Measurements from ENCODE around the gene DTD2.

Gene DTD2

GRCh38 chr14:31430634-31431264 lies 26.6 kb downstream of the DTD2 start:
- no peak for DNase-seq
- ChIA-PET POLR2A (no interaction called here), CTCF (no interaction called here)
- H3K27ac ChIP-seq (ENCODE audit: insufficient read depth in 1 of 2, low read depth in 1 of 2, low read length in 2 of 2, poor library complexity in 1 of 2, severe bottlenecking in 2 of 2): no peak overlapping the region
- H3K4me1 ChIP-seq (ENCODE audit: control extremely low read depth in 1 of 4, control insufficient read depth in 4 of 4, insufficient read depth in 4 of 4, low read length in 3 of 4): no peaks in the 10 kb centered on the region
- H3K27me3 ChIP-seq (replicated peaks in 2 of 5; ENCODE audit: control insufficient read depth in 4 of 5, insufficient read depth in 5 of 5, low read length in 4 of 5): no peaks in the 10 kb centered on the region
- no peak overlapping the region for H3K4me3 ChIP-seq (ENCODE audit: control insufficient read depth in 1 of 7, extremely low read depth in 1 of 7, insufficient read depth in 4 of 7, low read depth in 2 of 7, low read length in 6 of 7)
- 97% methylated on average over 8 of the region's 11 CpGs for whole genome bisulfite sequencing (ENCODE audit: insufficient coverage)
- H3K9me3 ChIP-seq (ENCODE audit: control extremely low read depth in 1 of 5, control insufficient read depth in 4 of 5, insufficient read depth in 2 of 5, low read depth in 1 of 5, low read length in 4 of 5): peaks cover 0 to 13% (median 5%) of the 10 kb centered on the region in 5 experiments
- H3K36me3 ChIP-seq (ENCODE audit: control insufficient read depth in 4 of 4, insufficient read depth in 4 of 4, low read length in 3 of 4): peaks cover 0 to 14% (median 2%) of the 10 kb centered on the region in 4 experiments

GRCh38 chr14:31429791-31430190 lies 27.5 kb downstream of the DTD2 start:
- CTCF ChIA-PET: no interaction called here
- Histone ChIP-seq H3K27ac (ENCODE audit: insufficient read depth in 1 of 2, low read depth in 1 of 2, low read length in 2 of 2, poor library complexity in 1 of 2, severe bottlenecking in 2 of 2) (no peak overlapping the region), H3K4me1 (ENCODE audit: control extremely low read depth in 1 of 4, control insufficient read depth in 4 of 4, insufficient read depth in 4 of 4, low read length in 3 of 4) (no peaks in the 10 kb centered on the region), H3K36me3 (ENCODE audit: control insufficient read depth in 4 of 4, insufficient read depth in 4 of 4, low read length in 3 of 4) (peaks cover 0 to 14% (median 2%) of the 10 kb centered on the region in 4 experiments), H3K9me3 (ENCODE audit: control extremely low read depth in 1 of 5, control insufficient read depth in 4 of 5, insufficient read depth in 2 of 5, low read depth in 1 of 5, low read length in 4 of 5) (peaks cover 0 to 13% (median 5%) of the 10 kb centered on the region in 5 experiments), H3K27me3 (replicated peaks in 2 of 5; ENCODE audit: control insufficient read depth in 4 of 5, insufficient read depth in 5 of 5, low read length in 4 of 5) (no peaks in the 10 kb centered on the region), H3K4me3 (ENCODE audit: control insufficient read depth in 1 of 7, extremely low read depth in 1 of 7, insufficient read depth in 4 of 7, low read depth in 2 of 7, low read length in 6 of 7) (no peak overlapping the region)
- WGBS (ENCODE audit: insufficient coverage): 83% methylated on average over 1 of the region's 1 CpG
- POLR2A ChIA-PET: no interaction called here
- no peak for DNase-seq

DNA sequence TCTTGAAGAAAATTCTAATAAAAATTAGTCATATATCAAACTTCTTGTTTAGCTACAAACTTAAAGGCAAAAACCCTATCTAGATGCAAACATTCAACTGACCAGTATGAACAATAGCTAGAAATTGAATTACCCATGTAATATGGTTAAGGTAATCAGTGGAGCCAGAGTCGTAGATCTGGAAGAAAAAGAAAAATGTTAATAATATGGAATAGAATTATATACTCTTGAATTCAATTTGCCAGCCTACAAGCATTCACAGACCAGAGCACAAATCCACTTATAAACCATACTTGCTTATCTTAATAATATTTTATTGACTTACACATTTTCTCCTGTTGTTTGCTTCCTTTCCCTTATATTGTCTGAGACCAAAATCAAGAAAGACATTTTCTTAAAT lies 29.3 kb downstream of the DTD2 start:
- ChIA-PET POLR2A (no interaction called here), CTCF (no interaction called here)
- no peak overlapping the region for H3K27ac ChIP-seq (ENCODE audit: insufficient read depth in 1 of 2, low read depth in 1 of 2, low read length in 2 of 2, poor library complexity in 1 of 2, severe bottlenecking in 2 of 2)
- no peak for DNase-seq
- H3K9me3 ChIP-seq (ENCODE audit: control extremely low read depth in 1 of 5, control insufficient read depth in 4 of 5, insufficient read depth in 2 of 5, low read depth in 1 of 5, low read length in 4 of 5): peaks cover 0 to 12% (median 5%) of the 10 kb centered on the region in 5 experiments
- no CpG with 5 or more reads among the region's 1 CpG for WGBS (ENCODE audit: insufficient coverage)
- H3K27me3 ChIP-seq (replicated peaks in 2 of 5; ENCODE audit: control insufficient read depth in 4 of 5, insufficient read depth in 5 of 5, low read length in 4 of 5): no peaks in the 10 kb centered on the region
- H3K36me3 ChIP-seq (ENCODE audit: control insufficient read depth in 4 of 4, insufficient read depth in 4 of 4, low read length in 3 of 4): peaks cover 0 to 14% (median 4%) of the 10 kb centered on the region in 4 experiments
- H3K4me1 ChIP-seq (ENCODE audit: control extremely low read depth in 1 of 4, control insufficient read depth in 4 of 4, insufficient read depth in 4 of 4, low read length in 3 of 4): no peaks in the 10 kb centered on the region
- no peak overlapping the region for H3K4me3 ChIP-seq (ENCODE audit: control insufficient read depth in 1 of 7, extremely low read depth in 1 of 7, insufficient read depth in 4 of 7, low read depth in 2 of 7, low read length in 6 of 7)

DNA sequence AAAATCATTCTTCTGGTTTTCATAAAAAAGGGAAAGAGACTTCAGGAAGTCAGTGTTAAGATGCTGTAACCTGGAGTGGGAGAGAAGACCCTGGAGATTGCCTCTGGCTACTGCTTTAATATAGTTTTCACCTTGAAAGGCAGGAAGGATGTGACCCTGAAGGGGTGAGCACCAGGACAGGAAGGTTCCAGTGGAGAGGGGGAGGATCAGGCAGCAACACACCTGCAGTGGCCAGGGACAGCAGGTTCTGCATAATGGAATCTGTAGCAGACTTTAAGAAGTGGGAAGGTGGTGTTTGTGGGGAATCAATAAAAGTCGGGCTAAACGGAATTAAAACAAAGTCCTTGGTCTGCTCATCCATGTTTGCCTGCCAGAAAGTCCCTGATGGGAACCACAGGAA lies 30.6 kb downstream of the DTD2 start:
- no CpG with 5 or more reads among the region's 2 CpGs for WGBS (ENCODE audit: insufficient coverage)
- no peak overlapping the region for H3K4me3 ChIP-seq (ENCODE audit: control insufficient read depth in 1 of 7, extremely low read depth in 1 of 7, insufficient read depth in 4 of 7, low read depth in 2 of 7, low read length in 6 of 7)
- H3K9me3 ChIP-seq (ENCODE audit: control extremely low read depth in 1 of 5, control insufficient read depth in 4 of 5, insufficient read depth in 2 of 5, low read depth in 1 of 5, low read length in 4 of 5): peaks cover 0 to 6% (median 3%) of the 10 kb centered on the region in 5 experiments
- H3K27ac ChIP-seq (ENCODE audit: insufficient read depth in 1 of 2, low read depth in 1 of 2, low read length in 2 of 2, poor library complexity in 1 of 2, severe bottlenecking in 2 of 2): no peak overlapping the region
- H3K4me1 ChIP-seq (ENCODE audit: control extremely low read depth in 1 of 4, control insufficient read depth in 4 of 4, insufficient read depth in 4 of 4, low read length in 3 of 4): no peaks in the 10 kb centered on the region
- ChIA-PET CTCF (interaction anchor here (1.4 kb wide), 1 partner anchor 23 kb away, joined by 3 read pairs; no protein-coding TSS in a partner anchor), POLR2A (interaction anchor here (0.6 kb wide), 1 partner anchor 49 kb away, joined by 3 read pairs; no protein-coding TSS in a partner anchor)
- DNase-seq: no peak
- H3K36me3 ChIP-seq (ENCODE audit: control insufficient read depth in 4 of 4, insufficient read depth in 4 of 4, low read length in 3 of 4): peaks cover 0 to 7% (median 2%) of the 10 kb centered on the region in 4 experiments
- no peaks in the 10 kb centered on the region for H3K27me3 ChIP-seq (replicated peaks in 2 of 5; ENCODE audit: control insufficient read depth in 4 of 5, insufficient read depth in 5 of 5, low read length in 4 of 5)

GRCh38 chr14:31425905-31426304 lies 31.4 kb downstream of the DTD2 start:
- no peak for DNase-seq
- CTCF ChIA-PET: no interaction called here
- no peak overlapping the region for H3K4me3 ChIP-seq (ENCODE audit: control insufficient read depth in 1 of 7, extremely low read depth in 1 of 7, insufficient read depth in 4 of 7, low read depth in 2 of 7, low read length in 6 of 7)

GRCh38 chr14:31421200-31421599 lies 36.1 kb downstream of the DTD2 start:
- WGBS (ENCODE audit: insufficient coverage): no CpG with 5 or more reads among the region's 5 CpGs

More at GRCh38 chr14:31425905-31426304, 31.4 kb downstream of the DTD2 start:
- no peaks in the 10 kb centered on the region for H3K9me3 ChIP-seq (ENCODE audit: control extremely low read depth in 1 of 5, control insufficient read depth in 4 of 5, insufficient read depth in 2 of 5, low read depth in 1 of 5, low read length in 4 of 5)
- peaks cover 0 to 6% (median 0%) of the 10 kb centered on the region in 4 experiments for H3K36me3 ChIP-seq (ENCODE audit: control insufficient read depth in 4 of 4, insufficient read depth in 4 of 4, low read length in 3 of 4)
- H3K4me1 ChIP-seq (ENCODE audit: control extremely low read depth in 1 of 4, control insufficient read depth in 4 of 4, insufficient read depth in 4 of 4, low read length in 3 of 4): peaks cover 0 to 4% (median 1%) of the 10 kb centered on the region in 4 experiments
- no peak overlapping the region for H3K27ac ChIP-seq (ENCODE audit: insufficient read depth in 1 of 2, low read depth in 1 of 2, low read length in 2 of 2, poor library complexity in 1 of 2, severe bottlenecking in 2 of 2)
- POLR2A ChIA-PET: no interaction called here
- H3K27me3 ChIP-seq (replicated peaks in 2 of 5; ENCODE audit: control insufficient read depth in 4 of 5, insufficient read depth in 5 of 5, low read length in 4 of 5): no peaks in the 10 kb centered on the region

More at GRCh38 chr14:31421200-31421599, 36.1 kb downstream of the DTD2 start:
- Histone ChIP-seq H3K4me3 (ENCODE audit: control insufficient read depth in 1 of 7, extremely low read depth in 1 of 7, insufficient read depth in 4 of 7, low read depth in 2 of 7, low read length in 6 of 7) (peak overlapping the region in 4 of 7 experiments; percentile 84 to 99 (median 99)), H3K27me3 (replicated peaks in 2 of 5; ENCODE audit: control insufficient read depth in 4 of 5, insufficient read depth in 5 of 5, low read length in 4 of 5) (no peaks in the 10 kb centered on the region), H3K27ac (ENCODE audit: insufficient read depth in 1 of 2, low read depth in 1 of 2, low read length in 2 of 2, poor library complexity in 1 of 2, severe bottlenecking in 2 of 2) (peak overlapping the region in 1 of 2 experiments; percentile 72), H3K4me1 (ENCODE audit: control extremely low read depth in 1 of 4, control insufficient read depth in 4 of 4, insufficient read depth in 4 of 4, low read length in 3 of 4) (peaks cover 0 to 22% (median 13%) of the 10 kb centered on the region in 4 experiments), H3K36me3 (ENCODE audit: control insufficient read depth in 4 of 4, insufficient read depth in 4 of 4, low read length in 3 of 4) (peaks cover 0 to 3% (median 0%) of the 10 kb centered on the region in 4 experiments), H3K9me3 (ENCODE audit: control extremely low read depth in 1 of 5, control insufficient read depth in 4 of 5, insufficient read depth in 2 of 5, low read depth in 1 of 5, low read length in 4 of 5) (no peaks in the 10 kb centered on the region)
- ChIA-PET CTCF (interaction anchor here (1.2 to 4.8 kb wide), 4 partner anchors 9 to 43 kb away, joined by 4 to 20 read pairs (median 5); no protein-coding TSS in a partner anchor), POLR2A (interaction anchor here (1.1 kb wide), 1 partner anchor 29 kb away, joined by 9 read pairs; no protein-coding TSS in a partner anchor)
- DNase-seq: no peak
